Fibroblast of the aortic adventitia (primary cell): Measurements from ENCODE around the gene TMEFF1. TPM values are rescaled to one million over a fixed set of nuclear protein-coding genes. Genes with fewer than 3 reads are reported as not detected.

Experiments
- DNase-seq: peaks from one replicate; pipeline ENCODE4 v3.0.0-alpha.2; 2010; ENCODE audit warnings: low read depth
- H3K4me3 ChIP-seq: 2 replicates; pipeline ENCODE4 v1.5.1; 2011; ENCODE audit warnings: low read depth, mild to moderate bottlenecking, control low read depth, low read length, moderate library complexity
- CTCF ChIP-seq: IDR thresholded peaks from 2 replicates; pipeline ENCODE4 v1.5.1; 2011; ENCODE audit warnings: mild to moderate bottlenecking, low read length, control low read depth, inconsistent platforms; ENCODE audit not compliant: insufficient read depth
- total RNA-seq: library from RNA; depleted of rRNA; stranded (reverse); fragments of >200 nt; gene quantifications from 2 replicates; pipeline ENCODE4 v1.2.3, GENCODE V29; 2012; ENCODE audit warnings: low replicate concordance

The TMEFF1 gene
- total RNA-seq, 1 donor = 1.3 TPM

- TF ChIP-seq CTCF = no peak
- H3K4me3 ChIP-seq = no peak overlapping the region
- DNase-seq = no peak
These were observed 2.0 kb downstream of the TMEFF1 start for GRCh38 chr9:100474924-100475276.

- no peak for TF ChIP-seq CTCF
- DNase-seq = no peak
- H3K4me3 ChIP-seq = no peak overlapping the region
These were observed 4.3 kb downstream of the TMEFF1 start for GRCh38 chr9:100477241-100477640.

GRCh38 chr9:100478192-100478591 is 5.2 kb downstream of the TMEFF1 start:
- no peak for DNase-seq
- H3K4me3 ChIP-seq = no peak overlapping the region
- no peak for TF ChIP-seq CTCF

GRCh38 chr9:100479820-100480219 is 6.9 kb downstream of the TMEFF1 start:
- no peak for DNase-seq
- TF ChIP-seq CTCF = no peak
- H3K4me3 ChIP-seq = no peak overlapping the region

- TF ChIP-seq CTCF = no peak
- DNase-seq = peak; percentile 16
These were observed 12.2 kb downstream of the TMEFF1 start for GRCh38 chr9:100485196-100485595.

GRCh38 chr9:100486479-100487176 is 13.7 kb downstream of the TMEFF1 start:
- no peak for TF ChIP-seq CTCF

More at GRCh38 chr9:100485196-100485595, 12.2 kb downstream of the TMEFF1 start:
- no peak overlapping the region for H3K4me3 ChIP-seq

GRCh38 chr9:100488177-100488576 is 15.2 kb downstream of the TMEFF1 start:
- no peak overlapping the region for H3K4me3 ChIP-seq
- no peak for TF ChIP-seq CTCF
- DNase-seq = no peak

More at GRCh38 chr9:100486479-100487176, 13.7 kb downstream of the TMEFF1 start:
- DNase-seq = no peak
- no peak overlapping the region for H3K4me3 ChIP-seq
